ENCODE measurements around the gene ABHD8.

ABHD8 gene, protein sequence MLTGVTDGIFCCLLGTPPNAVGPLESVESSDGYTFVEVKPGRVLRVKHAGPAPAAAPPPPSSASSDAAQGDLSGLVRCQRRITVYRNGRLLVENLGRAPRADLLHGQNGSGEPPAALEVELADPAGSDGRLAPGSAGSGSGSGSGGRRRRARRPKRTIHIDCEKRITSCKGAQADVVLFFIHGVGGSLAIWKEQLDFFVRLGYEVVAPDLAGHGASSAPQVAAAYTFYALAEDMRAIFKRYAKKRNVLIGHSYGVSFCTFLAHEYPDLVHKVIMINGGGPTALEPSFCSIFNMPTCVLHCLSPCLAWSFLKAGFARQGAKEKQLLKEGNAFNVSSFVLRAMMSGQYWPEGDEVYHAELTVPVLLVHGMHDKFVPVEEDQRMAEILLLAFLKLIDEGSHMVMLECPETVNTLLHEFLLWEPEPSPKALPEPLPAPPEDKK

DNA sequence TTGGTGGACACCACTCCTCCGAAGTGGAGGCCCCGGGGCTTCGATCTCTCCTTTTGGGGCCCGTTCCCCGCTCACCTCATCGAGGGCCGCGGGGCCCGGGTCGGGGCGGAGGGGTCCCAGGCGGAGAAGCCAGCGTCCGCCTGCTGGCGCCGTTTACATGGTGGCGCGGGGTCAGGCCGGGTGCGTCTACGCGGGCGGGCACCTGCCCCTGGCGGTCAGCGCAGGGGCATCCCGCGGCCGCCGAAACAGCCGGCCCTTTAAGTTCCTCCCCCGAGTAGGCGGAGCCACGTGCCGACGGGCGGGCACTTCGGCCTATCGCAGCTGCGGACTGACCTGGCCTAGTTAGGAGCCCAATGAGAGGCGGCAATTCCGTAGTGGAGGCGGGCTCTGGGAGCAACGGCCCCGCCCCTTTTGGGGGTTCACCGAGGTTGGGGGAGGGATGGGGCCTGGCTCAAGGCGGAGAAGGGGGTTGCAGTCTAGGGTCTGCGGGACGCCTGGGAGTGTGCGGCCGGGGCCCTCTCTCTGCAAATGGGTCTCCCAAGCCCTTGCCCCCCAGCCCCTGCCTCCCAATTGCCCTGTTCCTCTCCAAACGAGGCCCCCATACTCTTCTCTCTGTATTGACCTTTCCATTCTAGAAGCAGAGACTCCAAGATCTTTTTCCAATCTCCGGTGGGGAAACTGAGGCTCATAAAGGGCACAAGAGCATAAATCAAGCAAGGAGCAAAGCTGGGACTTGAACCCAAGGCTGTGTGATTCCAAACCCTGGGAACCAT is at the start of gene ABHD8:
TSS of gene ABHD8 (minus strand) at position 259 of the 773 bp plus-strand sequence. CDS start 1,809 bp downstream, outside the sequence.
- no peak for FAIRE-seq

DNA sequence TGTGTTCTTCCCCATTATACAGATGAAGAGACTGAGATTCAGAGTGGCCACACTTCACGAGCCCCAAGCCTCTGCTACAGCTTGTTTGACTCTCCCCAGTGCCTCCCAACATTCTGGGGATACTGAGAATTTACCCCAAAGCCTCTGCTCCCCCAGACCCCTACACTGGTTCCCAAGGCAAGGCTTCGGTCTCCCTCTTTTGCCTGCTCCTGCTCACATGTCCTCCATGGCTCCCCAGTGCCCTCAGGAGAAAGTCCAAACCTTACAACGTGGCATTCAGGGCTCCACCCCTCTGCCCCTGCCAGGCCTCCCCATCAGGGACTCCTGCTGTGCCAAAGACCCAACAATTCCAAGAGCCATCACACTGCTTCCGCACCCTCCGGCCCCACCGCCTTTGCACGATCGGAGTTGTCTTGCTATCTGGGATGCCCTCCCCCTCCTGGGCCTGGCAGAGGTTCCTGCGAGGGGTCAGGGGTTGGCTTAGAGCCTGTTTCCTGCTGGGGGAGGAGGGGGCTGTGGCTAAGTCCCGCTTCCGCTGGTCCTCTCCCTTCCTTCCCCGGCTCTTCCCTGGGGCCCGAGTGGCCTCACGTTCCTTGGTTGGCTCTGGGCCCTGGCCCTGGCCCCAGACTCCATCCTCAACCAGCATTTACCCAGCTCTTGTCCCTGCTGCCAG is 49.5 kb upstream of the ABHD8 start:
- no peak for FAIRE-seq

DNA sequence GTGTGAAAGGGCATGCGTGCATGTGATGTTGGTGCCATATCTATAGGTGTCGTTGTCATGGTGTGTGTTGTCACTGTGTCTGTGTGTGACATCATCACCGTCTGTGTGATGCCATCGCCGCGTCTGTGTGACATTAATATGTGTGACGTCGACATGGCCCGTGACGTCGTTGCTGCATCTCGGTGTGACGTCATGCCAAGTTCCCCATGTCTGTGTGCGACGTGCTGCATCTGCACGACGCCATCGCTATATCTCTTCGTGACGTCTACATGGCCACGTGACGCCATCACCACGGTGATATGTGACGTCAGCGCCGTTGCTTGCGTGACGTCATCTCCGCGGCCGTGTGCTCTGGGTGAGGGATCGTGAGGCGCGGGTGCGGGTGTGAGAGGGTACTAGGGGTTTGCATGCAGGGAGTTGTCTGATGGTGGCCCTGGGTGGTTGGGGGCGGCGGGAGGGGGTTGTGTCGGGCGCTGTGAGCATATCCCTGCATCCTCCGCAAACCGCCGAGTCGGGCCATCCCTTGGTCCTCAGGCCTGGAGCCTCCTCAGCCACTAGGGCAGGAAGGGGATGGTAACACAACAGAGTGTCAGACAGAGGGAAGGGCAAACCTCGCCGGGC is 48.7 kb upstream of the ABHD8 start:
- no peak for FAIRE-seq

DNA sequence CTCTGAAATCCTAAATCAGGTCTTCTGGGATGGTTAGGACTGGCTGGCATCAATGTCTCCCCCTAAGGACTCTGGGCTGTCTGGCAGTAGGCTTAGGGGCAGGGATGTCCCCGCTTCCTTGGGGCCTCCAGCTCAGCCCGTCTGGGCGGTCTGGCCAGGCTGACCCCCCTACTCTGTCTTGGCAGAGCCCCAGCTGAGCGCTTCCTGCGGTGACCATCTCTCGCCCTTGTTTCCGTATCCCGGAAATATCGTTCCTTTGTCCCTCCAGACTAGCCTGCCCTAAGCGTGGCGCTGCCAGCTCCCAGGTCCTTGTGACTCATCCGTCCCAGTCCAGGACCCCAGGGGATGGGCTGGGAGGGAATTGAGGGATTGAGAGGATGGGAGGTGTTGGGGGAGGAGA is 45.5 kb upstream of the ABHD8 start:
- FAIRE-seq, result no peak

DNA sequence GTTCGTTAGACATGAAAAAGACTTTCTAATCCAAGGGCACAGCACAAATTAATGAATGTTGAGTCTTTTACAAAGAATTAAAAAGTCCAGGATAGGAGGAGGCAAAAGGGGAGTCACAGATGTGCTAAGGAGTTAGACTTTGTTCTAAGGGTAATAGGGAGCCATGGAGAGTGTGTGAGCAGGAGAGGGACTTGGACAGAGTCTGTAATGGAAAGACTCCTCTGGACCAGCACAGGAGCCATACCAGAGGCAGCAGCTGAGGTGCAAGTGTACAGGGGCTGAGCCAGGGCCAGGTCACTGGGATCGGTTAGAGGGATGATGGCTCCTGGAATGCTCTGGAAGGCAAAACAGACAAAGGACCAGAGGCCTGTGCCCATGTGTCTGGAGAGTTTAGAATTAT is 44.7 kb upstream of the ABHD8 start:
- no peak for FAIRE-seq

DNA sequence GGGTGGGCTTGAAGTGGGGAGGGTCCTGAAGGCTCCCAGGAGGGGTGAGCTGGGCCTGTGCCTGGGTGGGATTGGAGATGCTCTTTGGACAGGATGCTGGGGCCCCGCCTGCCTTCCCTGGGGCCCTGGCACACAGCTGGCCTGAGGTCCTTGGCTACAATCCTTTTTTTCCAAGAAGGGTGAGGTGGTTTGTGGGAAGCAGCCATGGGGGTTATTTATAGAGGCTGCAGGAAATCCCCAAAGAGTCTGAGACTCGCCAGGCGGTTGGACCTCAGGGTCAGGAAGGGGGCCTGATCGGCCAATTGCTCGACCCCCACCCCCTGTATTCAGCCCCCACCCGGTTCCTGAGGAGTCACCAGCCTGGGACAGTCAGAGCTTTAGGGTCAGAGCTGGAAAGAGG is 44.1 kb upstream of the ABHD8 start:
- no peak for FAIRE-seq

DNA sequence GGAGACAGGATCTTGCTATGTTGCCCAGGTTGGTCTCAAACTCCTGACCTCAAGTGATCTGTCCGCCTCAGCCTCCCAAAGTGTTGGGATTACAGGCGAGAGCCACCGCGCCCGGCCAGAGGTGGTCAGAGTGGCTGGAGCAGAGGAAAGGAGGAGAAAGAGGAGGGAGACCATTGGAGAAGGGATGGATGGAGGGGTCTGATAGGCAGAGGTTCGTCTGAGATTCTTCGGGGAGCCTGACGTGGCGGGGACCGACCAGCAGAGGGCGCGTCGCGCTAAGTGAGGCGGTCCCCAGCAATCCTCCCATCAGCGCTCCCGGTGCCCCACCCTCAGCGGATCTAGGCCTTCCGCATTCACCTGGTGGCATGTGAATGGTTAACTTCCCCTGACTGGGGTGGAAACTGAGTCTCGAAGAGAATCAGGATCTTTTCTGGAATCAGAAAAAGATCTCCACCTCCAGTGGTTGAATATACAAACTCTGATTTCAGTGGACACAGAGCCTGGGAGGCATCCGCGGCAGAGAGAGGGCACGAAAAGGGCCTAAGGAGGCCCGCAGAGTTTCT is 43.0 kb upstream of the ABHD8 start:
- no peak for FAIRE-seq

DNA sequence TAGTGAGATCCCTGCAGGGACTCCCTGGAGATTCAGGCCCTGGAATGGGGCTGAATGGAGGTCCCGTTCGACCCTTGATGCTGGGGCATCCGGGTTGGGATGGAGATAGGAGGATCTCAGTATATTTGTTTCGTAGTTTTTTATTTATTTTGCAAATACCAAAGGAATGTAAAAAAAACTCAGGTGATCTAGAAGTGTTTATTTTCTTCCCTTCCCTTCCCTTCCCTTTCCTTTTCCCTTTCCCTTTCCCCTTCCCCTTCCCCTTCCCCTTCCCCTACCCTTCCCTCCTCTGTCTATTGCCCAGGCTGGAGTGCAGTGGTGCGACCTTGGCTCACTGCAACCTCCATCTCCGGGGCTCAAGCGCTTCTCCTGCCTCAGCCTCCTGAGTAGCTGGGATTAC is 38.6 kb upstream of the ABHD8 start:
- no peak for FAIRE-seq

DNA sequence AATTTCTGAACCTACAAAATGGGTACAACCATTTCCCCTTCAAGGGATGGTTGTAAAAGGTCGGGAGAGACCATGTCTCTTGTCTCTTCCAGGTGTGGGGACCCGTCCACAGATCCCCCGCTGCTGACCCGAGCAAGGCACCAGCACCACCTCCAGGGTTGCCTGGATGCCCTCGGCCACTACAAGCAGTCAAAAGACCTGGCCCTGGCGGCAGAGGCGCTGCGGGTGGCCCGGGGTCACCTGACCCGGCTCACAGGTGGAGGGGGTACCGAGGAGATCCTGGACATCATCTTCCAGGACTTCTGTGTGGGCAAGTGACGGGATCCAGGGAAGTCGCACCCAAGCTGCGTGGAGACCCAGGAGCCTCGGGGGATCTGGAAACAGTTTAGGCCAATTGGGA is 38.2 kb upstream of the ABHD8 start:
- FAIRE-seq, result no peak

DNA sequence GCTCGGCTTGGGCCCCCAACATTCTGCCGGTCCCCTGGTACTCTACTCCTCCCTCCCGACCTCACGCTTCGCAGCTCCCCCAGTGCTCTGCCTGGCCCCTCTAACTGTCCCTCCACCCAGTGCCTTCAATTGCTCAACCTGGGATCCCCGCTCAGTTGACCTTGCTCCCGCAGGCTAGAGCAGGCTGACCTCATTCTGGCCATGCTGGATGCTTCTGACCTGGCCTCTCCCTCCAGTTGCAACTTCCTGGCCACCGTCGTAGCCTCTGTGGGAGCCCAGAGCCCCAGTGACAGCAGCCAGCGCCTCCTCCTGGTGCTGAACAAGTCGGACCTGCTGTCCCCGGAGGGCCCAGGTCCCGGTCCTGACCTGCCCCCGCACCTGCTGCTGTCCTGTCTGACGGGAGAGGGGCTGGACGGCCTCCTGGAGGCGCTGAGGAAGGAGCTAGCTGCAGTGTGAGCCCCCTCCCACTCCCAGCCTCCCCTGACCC is 37.7 kb upstream of the ABHD8 start:
- no peak for FAIRE-seq

DNA sequence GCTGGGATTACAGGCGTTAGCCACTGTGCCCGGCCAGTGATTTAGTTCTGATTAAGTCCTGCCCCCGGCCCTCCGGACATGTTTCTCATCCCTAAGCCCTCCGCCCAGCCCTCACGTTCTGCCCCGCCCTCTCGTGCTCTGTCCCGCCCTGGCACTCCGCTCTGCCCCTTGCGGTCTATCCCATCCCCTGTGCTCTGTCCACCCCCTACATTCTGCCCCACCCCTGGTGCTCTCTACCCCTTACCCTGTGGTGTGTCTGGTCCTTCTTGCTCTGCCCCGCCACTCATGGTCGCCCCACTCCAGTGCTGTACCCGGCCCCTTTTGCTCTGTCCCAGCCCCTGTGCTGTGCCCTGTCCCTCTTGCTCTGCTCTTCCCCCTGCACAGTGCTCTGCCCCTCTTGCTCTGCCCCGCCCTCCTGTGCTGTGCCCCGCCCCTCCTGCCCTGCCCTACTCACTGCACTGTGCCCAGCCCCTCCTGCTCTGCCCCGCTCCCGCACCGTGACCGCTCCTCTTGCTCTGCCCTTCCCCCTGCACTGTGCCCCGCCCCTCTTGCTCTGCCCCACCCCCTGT is 37.2 kb upstream of the ABHD8 start:
- no peak for FAIRE-seq

DNA sequence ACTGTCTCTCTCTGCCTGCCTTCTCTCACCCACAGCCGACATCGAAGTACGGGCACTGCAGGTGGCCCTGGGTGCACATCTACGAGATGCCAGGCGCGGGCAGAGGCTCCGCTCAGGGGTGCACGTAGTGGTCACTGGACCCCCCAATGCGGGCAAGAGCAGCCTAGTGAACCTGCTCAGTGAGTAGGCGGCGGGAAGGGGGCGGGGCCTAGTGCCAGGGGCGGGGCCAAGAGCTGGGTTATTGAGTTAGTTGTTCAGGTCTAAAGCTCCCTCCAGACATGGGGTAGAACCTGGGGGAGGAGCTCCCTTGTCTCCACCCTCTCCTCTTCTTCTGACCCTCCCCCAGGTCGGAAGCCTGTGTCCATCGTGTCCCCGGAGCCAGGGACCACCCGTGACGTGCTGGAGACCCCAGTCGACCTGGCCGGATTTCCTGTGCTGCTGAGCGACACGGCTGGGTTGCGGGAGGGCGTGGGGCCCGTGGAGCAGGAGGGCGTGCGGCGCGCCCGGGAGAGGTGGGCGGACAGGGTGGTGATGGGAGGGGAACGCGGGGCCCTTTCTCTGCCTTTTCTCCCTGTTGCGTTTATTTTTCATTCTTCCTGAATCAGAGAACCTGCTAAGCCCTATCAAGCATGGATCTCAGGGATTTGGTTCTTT is 36.0 kb upstream of the ABHD8 start:
- no peak for FAIRE-seq

DNA sequence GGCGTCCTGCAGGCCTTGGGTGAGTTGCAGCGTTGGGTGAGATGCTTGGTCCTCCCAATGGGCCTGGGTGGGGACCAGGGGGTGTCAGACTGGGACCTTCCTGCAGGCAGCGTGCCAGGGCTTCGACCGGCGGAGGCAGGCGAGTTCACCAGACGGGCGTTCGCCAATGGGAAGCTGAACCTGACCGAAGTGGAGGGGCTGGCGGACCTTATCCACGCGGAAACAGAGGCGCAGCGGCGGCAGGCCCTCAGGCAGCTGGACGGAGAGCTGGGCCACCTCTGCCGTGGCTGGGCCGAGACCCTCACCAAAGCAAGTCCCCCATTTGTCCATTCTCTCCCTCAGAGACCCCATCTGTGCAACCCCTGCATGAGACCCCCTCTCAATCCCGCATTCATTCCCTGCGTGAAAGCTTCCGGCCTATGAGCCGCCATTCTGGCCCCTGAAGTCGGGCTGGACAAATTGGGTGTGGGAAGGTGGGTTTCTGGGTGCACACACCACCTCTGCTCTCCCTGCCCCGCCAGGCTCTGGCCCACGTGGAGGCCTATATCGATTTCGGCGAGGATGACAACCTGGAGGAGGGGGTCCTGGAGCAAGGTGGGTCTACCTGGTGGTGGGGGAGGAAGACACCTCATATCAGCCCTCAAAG is 35.3 kb upstream of the ABHD8 start:
- FAIRE-seq, result no peak

DNA sequence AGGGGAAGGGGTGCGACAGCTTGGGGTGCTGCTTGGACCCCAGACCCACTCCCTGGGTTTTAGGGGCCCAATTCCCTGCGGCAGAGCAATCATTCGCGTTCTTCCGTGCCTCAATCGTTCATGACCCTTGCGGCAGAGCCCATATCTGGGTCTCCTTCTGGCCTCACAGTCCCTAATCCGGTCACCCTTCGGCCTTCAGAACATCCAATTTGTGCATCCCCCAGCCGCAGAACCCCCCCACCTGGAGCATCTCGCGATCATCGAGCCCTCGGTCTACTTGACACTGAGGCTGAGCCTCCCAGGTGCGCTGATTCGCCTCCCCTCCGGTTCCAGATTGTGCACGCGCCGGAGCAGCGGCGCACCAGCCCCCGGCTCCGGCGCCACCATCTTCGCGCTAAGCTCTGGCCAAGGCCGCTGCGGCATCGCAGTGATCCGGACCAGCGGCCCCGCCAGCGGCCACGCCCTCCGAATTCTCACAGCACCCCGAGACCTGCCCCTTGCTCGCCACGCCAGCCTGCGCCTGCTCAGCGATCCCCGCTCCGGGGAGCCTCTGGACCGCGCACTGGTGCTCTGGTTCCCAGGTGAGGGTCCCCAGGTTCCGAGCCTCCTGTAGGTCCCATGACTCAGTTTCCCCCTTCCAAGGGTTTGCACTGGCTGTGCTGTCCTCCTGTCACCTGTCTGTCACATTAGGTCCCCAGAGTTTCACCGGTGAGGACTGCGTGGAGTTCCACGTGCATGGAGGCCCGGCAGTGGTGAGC is 34.6 kb upstream of the ABHD8 start:
- FAIRE-seq, result no peak

DNA sequence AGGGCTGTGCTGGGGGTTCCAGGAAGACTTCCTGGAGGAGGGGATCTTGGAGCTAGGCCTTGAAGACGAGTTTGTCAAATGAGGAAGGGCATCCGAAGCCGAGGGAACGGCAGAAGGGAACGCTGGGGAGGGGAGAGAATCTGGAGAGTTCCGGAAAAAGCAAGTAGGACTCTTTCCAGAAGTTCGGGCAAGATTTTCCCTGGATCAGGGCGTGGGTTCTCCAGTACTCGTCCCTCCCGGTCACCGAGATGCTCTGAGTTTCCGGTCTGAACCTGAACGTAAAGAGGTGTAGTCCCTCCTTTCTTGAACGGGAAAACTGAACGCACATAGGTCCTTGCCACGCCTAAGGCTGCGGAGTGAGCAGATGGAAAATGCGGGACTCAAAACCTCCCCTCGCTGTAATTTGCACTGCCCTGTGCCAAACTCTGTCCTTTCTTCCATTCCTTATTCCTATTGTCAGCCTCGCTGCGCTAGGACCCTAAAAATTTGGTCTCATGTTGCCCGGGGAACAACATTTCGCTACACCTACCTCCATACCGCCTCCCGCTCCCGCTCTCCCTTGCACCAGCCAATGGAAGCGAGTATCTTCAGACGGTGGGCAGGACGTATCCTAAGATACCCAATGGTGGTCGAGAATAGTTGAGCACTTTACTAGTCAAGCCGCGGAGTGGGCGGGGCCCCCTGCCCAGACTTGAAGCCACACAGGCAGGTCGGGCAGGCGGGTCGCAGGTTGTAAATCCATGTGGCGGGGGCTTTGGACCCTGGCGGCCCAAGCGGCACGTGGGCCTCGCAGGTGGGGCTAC is 33.8 kb upstream of the ABHD8 start, which contains the start of gene GTPBP3:
TSS of gene GTPBP3 (plus strand) at position 682 of the 803 bp plus-strand sequence. CDS start at position 741, 59 bp downstream.
- peak; percentile 72 for FAIRE-seq

DNA sequence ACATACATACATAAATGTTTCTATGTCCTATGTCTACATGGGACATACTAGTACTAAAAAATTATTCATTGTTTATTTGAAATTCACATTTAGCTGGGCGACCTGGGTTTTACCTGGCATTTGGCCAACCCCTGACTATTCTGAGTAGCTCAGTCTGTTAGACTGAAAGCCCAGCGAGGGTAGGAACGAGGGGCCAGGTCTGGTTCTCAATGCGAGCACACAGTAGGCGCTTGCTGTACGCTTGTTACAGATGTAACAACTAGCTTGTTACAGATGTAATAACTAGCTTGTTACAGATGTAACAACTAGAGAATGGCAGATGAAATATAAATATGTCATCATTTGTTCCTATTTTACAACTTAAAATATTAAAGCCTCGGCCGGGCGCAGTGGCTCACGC is 32.4 kb upstream of the ABHD8 start:
- no peak for FAIRE-seq

DNA sequence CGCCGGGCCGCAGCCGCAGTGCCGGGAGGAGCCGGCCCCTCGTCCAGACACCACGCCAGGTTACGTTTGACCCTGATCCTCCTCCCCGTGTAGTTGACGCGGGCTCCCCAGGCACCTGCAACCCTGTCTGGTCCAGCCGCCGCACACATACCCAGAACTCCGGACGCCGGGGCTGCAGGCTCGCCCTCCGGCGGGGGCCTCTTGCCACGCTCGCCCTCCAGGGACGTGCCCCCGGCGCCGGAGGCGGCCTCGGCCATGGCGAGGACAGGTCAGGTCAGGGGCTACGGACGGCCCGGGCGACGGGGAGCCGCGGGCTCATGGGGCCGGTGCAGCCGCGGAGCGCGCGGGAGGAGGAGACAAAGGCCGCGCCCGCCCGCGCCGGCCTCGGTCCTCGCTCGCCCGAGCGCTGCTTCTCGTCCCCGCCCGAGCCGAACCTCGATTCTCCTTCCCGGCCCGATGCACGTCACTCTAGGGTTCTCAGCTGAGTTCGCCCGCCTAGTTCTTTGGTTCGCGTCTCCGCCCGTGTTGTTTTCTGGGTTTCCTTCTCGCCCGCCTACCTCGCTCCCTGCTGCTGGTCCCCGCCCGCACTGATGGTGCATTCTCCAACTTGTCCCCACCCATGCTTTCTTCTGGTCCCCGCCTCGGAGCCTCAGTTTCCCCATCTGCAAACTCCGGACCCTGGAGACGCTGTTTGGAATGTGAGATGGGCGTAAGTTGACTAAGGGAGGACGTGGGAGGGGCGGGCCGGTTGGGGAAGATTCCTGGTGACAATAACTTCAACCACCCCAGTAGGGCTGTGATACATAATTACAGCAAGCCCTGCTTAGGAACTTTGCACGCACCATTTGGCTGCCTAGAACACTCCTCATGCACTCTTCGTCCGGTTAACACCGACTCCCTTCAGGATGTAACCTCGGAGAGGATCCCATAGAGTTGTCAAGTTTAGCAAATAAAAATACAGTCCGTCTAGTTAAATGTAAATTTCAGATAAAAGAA is 31.5 kb upstream of the ABHD8 start, which contains the start of gene ANO8:
TSS of gene ANO8 (minus strand) at position 442 of the 996 bp plus-strand sequence. CDS start at position 257, 185 bp downstream.
- no peak for FAIRE-seq
